Kidney (tissue), 14 donors: ENCODE data around the gene TELO2. TPM values are rescaled to one million over a fixed set of nuclear protein-coding genes. Genes with fewer than 3 reads are reported as not detected.
A peak's percentile ranks its signal among the peaks of the same experiment; 100 is the strongest.

ENCODE experiments used
- DNase-seq, 5 donors: peaks; one replicate each; pipeline ENCODE4 v3.0.0-alpha.2; 2013 to 2020
- FAIRE-seq: peaks from 2 replicates; lab custom pipeline; 2012; peaks lifted over from hg19 to GRCh38; lab: Jason Lieb, UNC
- H3K27ac ChIP-seq, 2 donors: one replicate each; pipeline ENCODE4 v1.7.0; 2013; ENCODE audit warnings: low read depth in 2 of 2, low read length in 2 of 2, inconsistent platforms in 1 of 2
- H3K27me3 ChIP-seq: one replicate; pipeline ENCODE4 v1.7.1; 2013; ENCODE audit warnings: low read length, inconsistent platforms; ENCODE audit not compliant: control insufficient read depth, insufficient read depth
- H3K36me3 ChIP-seq, 3 donors: one replicate each; pipeline versions ENCODE4 v1.7.0 to v1.7.1; 2013; ENCODE audit warnings: low read length in 3 of 3, control low read depth in 1 of 3, inconsistent platforms in 1 of 3; ENCODE audit not compliant: insufficient read depth in 3 of 3, control insufficient read depth in 2 of 3
- H3K4me1 ChIP-seq, 3 donors: one replicate each; pipeline versions ENCODE4 v1.7.0 to v1.7.1; 2013; ENCODE audit warnings: low read length in 3 of 3, inconsistent platforms in 1 of 3, low read depth in 1 of 3; ENCODE audit not compliant: control insufficient read depth in 2 of 3, insufficient read depth in 2 of 3
- H3K4me3 ChIP-seq, 3 donors: one replicate each; pipeline versions ENCODE4 v1.7.0 to v1.8.1; 2013; ENCODE audit warnings: low read length in 3 of 3, control low read depth in 1 of 3, inconsistent platforms in 1 of 3
- H3K9ac ChIP-seq, 3 donors: one replicate each; pipeline versions ENCODE4 v1.7.0 to v1.7.1; 2013; ENCODE audit warnings: low read length in 3 of 3, control low read depth in 1 of 3, inconsistent platforms in 1 of 3
- H3K9me3 ChIP-seq, 3 donors: one replicate each; pipeline versions ENCODE4 v1.7.0 to v1.7.1; 2013; ENCODE audit warnings: low read length in 3 of 3, control low read depth in 1 of 3, inconsistent platforms in 1 of 3; ENCODE audit not compliant: control insufficient read depth in 2 of 3, insufficient read depth in 1 of 3
- intact Hi-C: fragments of 100-400 bp; cut with DNase I; formaldehyde crosslinking; loops from one replicate; pipeline ENCODE4 v1.11.1; 2022
- polyA plus RNA-seq: library from polyadenylated mRNA; stranded (reverse); fragments of 350-450 nt; fragmentation: Illumina TruSeq; extraction: RNeasy Lipid Tissue Mini Kit (QIAGEN cat#74804); gene quantifications from one replicate; pipeline ENCODE4 v1.2.3, GENCODE V29; 2014; ENCODE audit warnings: low read depth, low replicate concordance; ENCODE audit not compliant: insufficient read depth
- total RNA-seq: library from RNA; stranded (reverse); fragmentation: NEBNext Ultra II Directional; extraction: Animal tissue kit (Norgen Biotek cat#: 25700); gene quantifications from one replicate; pipeline ENCODE4 v1.2.1, GENCODE V29; 2021
- TF ChIP-seq, protein P1 (sequence below): IDR thresholded peaks from 3 replicates; pipeline ENCODE4 v1.5.1; 2012; ENCODE audit warnings: mild to moderate bottlenecking, moderate library complexity, borderline replicate concordance; ENCODE audit not compliant: insufficient read depth; ENCODE audit errors: extremely low read depth
- donor health status: control.
- donor health status: control.
- donor health status: control.
- donor health status: control.
- donor health status: control.
- donor health status: DM: yes; HTN: yes; CAD: no.
- donor health status: Normal renal cell carcinoma (clear cell type).

Gene TELO2
- total and polyA plus RNA-seq, 2 donors from 2014 or later: 27.7 to 37.4 TPM

- H3K4me3 ChIP-seq: no peak overlapping the region
- FAIRE-seq (no peak), DNase-seq (no peak)
- no peaks in the 10 kb centered on the region for H3K9me3 ChIP-seq
- H3K27ac ChIP-seq: peak overlapping the region; percentile 5 to 67
- H3K9ac ChIP-seq: no peak overlapping the region
- no peaks in the 10 kb centered on the region for H3K36me3 ChIP-seq
- intact Hi-C loops: no loop called here
- TF ChIP-seq, protein P1, sequence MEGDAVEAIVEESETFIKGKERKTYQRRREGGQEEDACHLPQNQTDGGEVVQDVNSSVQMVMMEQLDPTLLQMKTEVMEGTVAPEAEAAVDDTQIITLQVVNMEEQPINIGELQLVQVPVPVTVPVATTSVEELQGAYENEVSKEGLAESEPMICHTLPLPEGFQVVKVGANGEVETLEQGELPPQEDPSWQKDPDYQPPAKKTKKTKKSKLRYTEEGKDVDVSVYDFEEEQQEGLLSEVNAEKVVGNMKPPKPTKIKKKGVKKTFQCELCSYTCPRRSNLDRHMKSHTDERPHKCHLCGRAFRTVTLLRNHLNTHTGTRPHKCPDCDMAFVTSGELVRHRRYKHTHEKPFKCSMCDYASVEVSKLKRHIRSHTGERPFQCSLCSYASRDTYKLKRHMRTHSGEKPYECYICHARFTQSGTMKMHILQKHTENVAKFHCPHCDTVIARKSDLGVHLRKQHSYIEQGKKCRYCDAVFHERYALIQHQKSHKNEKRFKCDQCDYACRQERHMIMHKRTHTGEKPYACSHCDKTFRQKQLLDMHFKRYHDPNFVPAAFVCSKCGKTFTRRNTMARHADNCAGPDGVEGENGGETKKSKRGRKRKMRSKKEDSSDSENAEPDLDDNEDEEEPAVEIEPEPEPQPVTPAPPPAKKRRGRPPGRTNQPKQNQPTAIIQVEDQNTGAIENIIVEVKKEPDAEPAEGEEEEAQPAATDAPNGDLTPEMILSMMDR: no peak
- peaks cover 0 to 20% (median 0%) of the 10 kb centered on the region in 3 donors for H3K4me1 ChIP-seq
- no peaks in the 10 kb centered on the region for H3K27me3 ChIP-seq
Observed at GRCh38 chr16:1530349-1530882, 37.3 kb downstream of the TELO2 start.

DNA sequence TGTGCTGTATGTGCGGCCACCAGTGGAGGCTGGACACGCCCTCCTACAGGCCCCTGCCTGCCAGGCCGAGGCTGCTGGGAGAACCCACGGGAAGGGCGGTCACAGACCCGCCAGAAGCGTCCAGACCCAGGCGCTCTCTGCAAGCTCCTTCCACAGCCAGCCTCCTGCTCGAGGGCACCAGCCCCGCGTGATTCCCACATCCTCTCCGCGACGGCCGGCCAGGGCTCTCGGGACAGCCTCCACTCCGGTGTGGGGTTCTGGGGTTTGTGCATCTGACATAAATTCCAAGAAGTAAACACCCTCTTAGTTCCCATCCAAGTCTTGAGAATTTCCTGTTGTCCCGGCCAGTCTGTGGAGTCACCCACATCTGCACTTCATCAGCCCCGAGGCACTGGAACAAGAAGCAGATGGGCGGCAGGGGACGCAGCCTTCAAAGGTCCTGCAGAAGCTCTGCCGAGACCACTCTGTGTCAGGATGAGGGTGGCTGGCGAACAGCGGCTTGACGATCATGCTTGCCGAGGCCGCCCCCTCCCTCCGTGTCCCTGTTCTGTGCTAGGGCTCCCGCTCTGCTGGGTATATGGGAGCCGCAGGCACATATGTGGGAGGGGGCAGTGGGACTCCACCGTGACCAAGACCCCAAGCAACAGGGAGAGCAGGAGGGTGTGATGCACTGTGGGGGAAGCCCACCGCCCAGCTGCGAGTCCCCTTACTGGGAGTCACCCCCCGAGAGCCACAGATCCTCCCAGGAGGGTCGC is 37.9 kb downstream of the TELO2 start:
- Histone ChIP-seq H3K36me3 (peaks cover 0 to under 1% (median 0%) of the 10 kb centered on the region in 3 donors), H3K4me3 (peak overlapping the region in 1 of 3 donors; percentile 32), H3K27ac (peak overlapping the region; percentile 70 to 78), H3K9ac (no peak overlapping the region), H3K9me3 (no peaks in the 10 kb centered on the region), H3K27me3 (no peaks in the 10 kb centered on the region), H3K4me1 (peaks cover 0 to 20% (median 0%) of the 10 kb centered on the region in 3 donors)
- FAIRE-seq (no peak), DNase-seq (peak; percentile 62 to 91 (median 64))
- intact Hi-C loops: no loop called here
- TF ChIP-seq, protein P1: no peak

DNA sequence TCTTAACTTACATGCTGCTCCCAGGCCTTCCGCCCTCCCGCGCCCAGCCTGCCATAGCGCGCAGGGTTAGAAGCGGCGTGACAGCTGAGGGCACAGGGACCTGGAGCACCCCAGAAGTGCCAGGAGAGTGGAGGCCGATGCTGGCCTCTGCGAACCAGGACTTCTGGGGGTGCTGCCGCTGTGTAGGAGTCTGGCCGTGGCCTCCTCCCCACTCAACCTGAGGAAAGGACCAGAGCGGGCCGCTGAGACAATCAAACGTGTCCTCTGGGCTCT is 38.4 kb downstream of the TELO2 start:
- intact Hi-C loops: no loop called here
- TF ChIP-seq, protein P1: no peak
- FAIRE-seq (no peak), DNase-seq (no peak)
- Histone ChIP-seq H3K4me1 (peaks cover 0 to 20% (median 0%) of the 10 kb centered on the region in 3 donors), H3K27me3 (no peaks in the 10 kb centered on the region), H3K27ac (peak overlapping the region; percentile 70 to 78), H3K4me3 (peak overlapping the region in 1 of 3 donors; percentile 35), H3K9me3 (no peaks in the 10 kb centered on the region), H3K9ac (peak overlapping the region in 1 of 3 donors; percentile 19), H3K36me3 (peaks cover 0 to 3% (median 0%) of the 10 kb centered on the region in 3 donors)
